Measurements from ENCODE around the gene ALDOC. TPM values are rescaled to one million over a fixed set of nuclear protein-coding genes. Genes with fewer than 3 reads are reported as not detected.

The ALDOC gene
- total and polyA plus RNA-seq, 2 donors (not counting 1 experiment from before 2014, with no cell fraction given), result 16.7 to 26.6 TPM

GRCh38 chr17:28527859-28528258 lies 48.8 kb downstream of the ALDOC start:
- H3K4me3 Mint-ChIP-seq, result no peak overlapping the region
- H3K4me1 ChIP-seq (ENCODE audit: control insufficient read depth in 2 of 2, insufficient read depth in 2 of 2, low read length in 2 of 2), result no peaks in the 10 kb centered on the region
- H3K27me3 Mint-ChIP-seq, result peaks cover 3% of the 10 kb centered on the region
- ChIA-PET CTCF (interaction anchor here (0.9 kb wide), 1 partner anchor 13 kb away, joined by 3 read pairs; no protein-coding TSS in a partner anchor), POLR2A (no interaction called here)
- H3K9ac ChIP-seq (ENCODE audit: low read length), result no peak overlapping the region
- H3K4me2 ChIP-seq (replicated peaks; ENCODE audit: low read depth, low read length, poor library complexity, severe bottlenecking), result no peak overlapping the region
- H3K9me3 ChIP-seq (ENCODE audit: control extremely low read depth in 1 of 3, control insufficient read depth in 2 of 3, insufficient read depth in 1 of 3, low read length in 2 of 3), result no peaks in the 10 kb centered on the region
- no peak overlapping the region for H3K27ac ChIP-seq (ENCODE audit: low read length in 2 of 2)
- H3K4me3 ChIP-seq (ENCODE audit: control extremely low read depth in 1 of 5, extremely low read depth in 1 of 5, insufficient read depth in 1 of 5, low read depth in 2 of 5, low read length in 4 of 5), result no peak overlapping the region
- intact Hi-C loops (cut with micrococcal nuclease), result no loop called here
- no peak for DNase-seq
- no peak overlapping the region for H2AFZ ChIP-seq (ENCODE audit: insufficient read depth, low read depth, low read length, poor library complexity, severe bottlenecking)
- H3K27ac Mint-ChIP-seq, result no peak overlapping the region
- TF ChIP-seq EZH2 (IDR thresholded peaks at IDR 0.05; ENCODE audit: borderline replicate concordance, insufficient read depth, low read depth, low read length, poor library complexity, severe bottlenecking) (no peak), CTCF (IDR thresholded peaks at IDR 0.05) (no peak)
- H3K36me3 ChIP-seq (replicated peaks in 1 of 2; ENCODE audit: control extremely low read depth in 1 of 2, control insufficient read depth in 1 of 2, extremely low read depth in 1 of 2, insufficient read depth in 2 of 2, low read length in 1 of 2), result no peaks in the 10 kb centered on the region
- H3K9me3 Mint-ChIP-seq (ENCODE audit: insufficient read depth), result no peaks in the 10 kb centered on the region
- no peaks in the 10 kb centered on the region for H3K79me2 ChIP-seq (ENCODE audit: control insufficient read depth, insufficient read depth, low read length)
- peaks cover 0 to 2% (median 0%) of the 10 kb centered on the region in 4 experiments for H3K27me3 ChIP-seq (replicated peaks in 1 of 4; ENCODE audit: control extremely low read depth in 1 of 4, control insufficient read depth in 3 of 4, insufficient read depth in 4 of 4, low read length in 3 of 4)
- H3K4me1 Mint-ChIP-seq, result no peaks in the 10 kb centered on the region
- 100% methylated on average over 2 of the region's 2 CpGs for WGBS (ENCODE audit: insufficient coverage)
- ATAC-seq (ENCODE audit: low read depth), result no peak
- H4K20me1 ChIP-seq (ENCODE audit: control insufficient read depth, insufficient read depth, low read length, poor library complexity, severe bottlenecking), result no peaks in the 10 kb centered on the region

GRCh38 chr17:28527181-28527681 lies 49.5 kb downstream of the ALDOC start:
- intact Hi-C loops (cut with micrococcal nuclease), result no loop called here
- Histone ChIP-seq H2AFZ (ENCODE audit: insufficient read depth, low read depth, low read length, poor library complexity, severe bottlenecking) (no peak overlapping the region), H3K9ac (ENCODE audit: low read length) (no peak overlapping the region), H3K4me2 (replicated peaks; ENCODE audit: low read depth, low read length, poor library complexity, severe bottlenecking) (no peak overlapping the region), H3K4me1 (ENCODE audit: control insufficient read depth in 2 of 2, insufficient read depth in 2 of 2, low read length in 2 of 2) (no peaks in the 10 kb centered on the region), H3K79me2 (ENCODE audit: control insufficient read depth, insufficient read depth, low read length) (no peaks in the 10 kb centered on the region), H3K36me3 (replicated peaks in 1 of 2; ENCODE audit: control extremely low read depth in 1 of 2, control insufficient read depth in 1 of 2, extremely low read depth in 1 of 2, insufficient read depth in 2 of 2, low read length in 1 of 2) (no peaks in the 10 kb centered on the region), H3K27ac (ENCODE audit: low read length in 2 of 2) (no peak overlapping the region), H3K9me3 (ENCODE audit: control extremely low read depth in 1 of 3, control insufficient read depth in 2 of 3, insufficient read depth in 1 of 3, low read length in 2 of 3) (no peaks in the 10 kb centered on the region), H4K20me1 (ENCODE audit: control insufficient read depth, insufficient read depth, low read length, poor library complexity, severe bottlenecking) (no peaks in the 10 kb centered on the region), H3K27me3 (replicated peaks in 1 of 4; ENCODE audit: control extremely low read depth in 1 of 4, control insufficient read depth in 3 of 4, insufficient read depth in 4 of 4, low read length in 3 of 4) (peaks cover 0 to 2% (median 0%) of the 10 kb centered on the region in 4 experiments), H3K4me3 (ENCODE audit: control extremely low read depth in 1 of 5, extremely low read depth in 1 of 5, insufficient read depth in 1 of 5, low read depth in 2 of 5, low read length in 4 of 5) (no peak overlapping the region)
- no peak overlapping the region for H3K27ac Mint-ChIP-seq
- no peak for DNase-seq
- ChIA-PET CTCF (interaction anchor here (0.6 to 0.7 kb wide), 3 partner anchors 16 to 237 kb away, joined by 3 to 7 read pairs (median 4); no protein-coding TSS in a partner anchor), POLR2A (no interaction called here)
- ATAC-seq (ENCODE audit: low read depth), result no peak
- TF ChIP-seq EZH2 (IDR thresholded peaks at IDR 0.05; ENCODE audit: borderline replicate concordance, insufficient read depth, low read depth, low read length, poor library complexity, severe bottlenecking) (no peak), CTCF (IDR thresholded peaks at IDR 0.05) (no peak)
- H3K4me1 Mint-ChIP-seq, result no peaks in the 10 kb centered on the region
- H3K4me3 Mint-ChIP-seq, result no peak overlapping the region
- peaks cover 3% of the 10 kb centered on the region for H3K27me3 Mint-ChIP-seq
- H3K9me3 Mint-ChIP-seq (ENCODE audit: insufficient read depth), result no peaks in the 10 kb centered on the region
- WGBS (ENCODE audit: insufficient coverage), result 92% methylated on average over 1 of the region's 2 CpGs

Data from B cell (primary cell).